Activated naive CD8-positive, alpha-beta T cell treated with anti-CD3 and anti-CD28 coated beads, Interleukin-2, amount 50 U/mL, for 16 hours (primary cell): ENCODE results near the gene MAPRE3.

Experiments used
- DNase-seq: peaks from one replicate; pipeline ENCODE4 v3.0.0-alpha.2; 2020; ENCODE audit warnings: low read depth, low spot score

The MAPRE3 gene

GRCh38 chr2:26950246-26950645, 20.2 kb upstream of the MAPRE3 start:
- DNase-seq = no peak

- DNase-seq = no peak
These were observed 19.2 kb upstream of the MAPRE3 start for GRCh38 chr2:26951236-26951635.

GRCh38 chr2:26952374-26952773, 18.1 kb upstream of the MAPRE3 start:
- DNase-seq = no peak

- DNase-seq = no peak
These were observed 16.3 kb upstream of the MAPRE3 start for GRCh38 chr2:26954135-26954534.

GRCh38 chr2:26957041-26957440, 13.4 kb upstream of the MAPRE3 start:
- no peak for DNase-seq

GRCh38 chr2:26957534-26957933, 12.9 kb upstream of the MAPRE3 start:
- DNase-seq = no peak

- DNase-seq = no peak
These were observed 11.1 kb upstream of the MAPRE3 start for GRCh38 chr2:26959331-26959730.

- DNase-seq = no peak
These were observed 5.8 kb upstream of the MAPRE3 start for GRCh38 chr2:26964446-26965130.

- DNase-seq = no peak
These were observed 2.4 kb upstream of the MAPRE3 start for GRCh38 chr2:26968001-26968400.

GRCh38 chr2:26969077-26969844, 1.2 kb upstream of the MAPRE3 start:
- no peak for DNase-seq

- DNase-seq = no peak
These were observed 641 bp downstream of the MAPRE3 start for GRCh38 chr2:26970928-26971627.

- no peak for DNase-seq
These were observed 1.7 kb downstream of the MAPRE3 start for GRCh38 chr2:26971911-26972786.

- DNase-seq = no peak
These were observed 3.9 kb downstream of the MAPRE3 start for GRCh38 chr2:26974352-26974751.

- no peak for DNase-seq
These were observed 4.7 kb downstream of the MAPRE3 start for GRCh38 chr2:26975102-26975501.

- no peak for DNase-seq
These were observed 5.2 kb downstream of the MAPRE3 start for GRCh38 chr2:26975656-26976055.

GRCh38 chr2:26976237-26976636, 5.8 kb downstream of the MAPRE3 start:
- DNase-seq = no peak

- no peak for DNase-seq
These were observed 6.6 kb downstream of the MAPRE3 start for GRCh38 chr2:26977012-26977411.

GRCh38 chr2:26978061-26978596, 7.7 kb downstream of the MAPRE3 start:
- no peak for DNase-seq

- no peak for DNase-seq
These were observed 9.3 kb downstream of the MAPRE3 start for GRCh38 chr2:26979741-26980140.

- DNase-seq = no peak
These were observed 10.5 kb downstream of the MAPRE3 start for GRCh38 chr2:26980971-26981370.

- no peak for DNase-seq
These were observed 11.8 kb downstream of the MAPRE3 start for GRCh38 chr2:26982102-26982742.
